A673 (cell line): ENCODE data around the gene SLX4IP.

Source experiments
- CTCF ChIP-seq: fragments of 300-800, 200-600 bp; sonication (generic); conservative IDR thresholded peaks from 2 replicates; pipeline ENCODE4 v1.5.1; 2017; ENCODE audit warnings: low read depth, mild to moderate bottlenecking, antibody characterized with exemption, low read length, moderate library complexity, mixed read lengths
- EZH2 ChIP-seq: fragments of 200-600 bp; sonication (generic); IDR thresholded peaks from 2 replicates; pipeline ENCODE4 v1.6.1; 2017; ENCODE audit warnings: borderline replicate concordance, low read depth, mild to moderate bottlenecking, mixed read lengths, antibody characterized with exemption, low read length; ENCODE audit not compliant: poor library complexity, severe bottlenecking

DNA sequence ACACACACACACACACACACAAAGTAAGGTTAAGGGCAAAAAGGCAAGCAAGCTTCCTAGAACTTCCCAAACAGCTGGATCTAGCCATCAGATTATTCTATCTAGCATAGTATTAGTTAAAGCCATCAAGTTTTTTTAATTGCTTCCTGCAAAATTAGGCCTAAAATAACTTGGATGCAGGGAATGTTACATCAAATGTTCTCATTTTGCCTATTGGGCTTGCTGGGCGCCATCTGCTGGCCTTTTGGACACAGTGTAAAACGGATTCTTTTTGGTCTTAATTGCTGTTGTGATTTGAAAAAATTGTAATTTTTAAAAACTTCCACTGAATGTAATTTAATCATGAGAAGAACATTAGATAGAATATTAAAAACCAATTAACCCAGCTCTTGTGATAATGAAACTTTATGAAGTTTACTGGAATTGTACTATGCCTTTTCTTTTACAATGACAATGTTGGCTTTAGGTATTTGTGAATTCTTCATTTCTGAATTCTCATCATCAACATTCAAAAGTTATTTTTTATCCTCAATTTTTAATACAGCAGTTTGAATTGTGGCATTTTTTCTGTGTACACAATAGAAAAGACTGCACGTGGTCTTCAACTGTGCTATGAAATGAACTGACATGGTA lies 7.9 kb upstream of the SLX4IP start:
- no peak for TF ChIP-seq EZH2
- TF ChIP-seq CTCF: peak; percentile 96
